Fibroblast of lung (primary cell): ENCODE measurements around the gene RAC2. TPM values are rescaled to one million over a fixed set of nuclear protein-coding genes. Genes with fewer than 3 reads are reported as not detected.

Experiments
- DNase-seq, 2 donors: peaks; one replicate each; pipeline versions ENCODE4 v3.0.0 to v3.0.0-alpha.2; 2010; ENCODE audit warnings: low read depth in 2 of 2
- H2AFZ ChIP-seq: 2 replicates; pipeline ENCODE4 v1.5.1; 2012; ENCODE audit warnings: low read length, control low read depth, inconsistent platforms
- H3K27ac ChIP-seq: 2 replicates; pipeline ENCODE4 v1.5.1; 2011; ENCODE audit warnings: low read length, control low read depth; ENCODE audit not compliant: insufficient read depth
- H3K27me3 ChIP-seq: 2 replicates; pipeline ENCODE4 v1.5.1; 2011; ENCODE audit warnings: mild to moderate bottlenecking, low read length; ENCODE audit not compliant: control insufficient read depth, insufficient read depth
- H3K36me3 ChIP-seq: 2 replicates; pipeline ENCODE4 v1.5.1; 2011; ENCODE audit warnings: low read length; ENCODE audit not compliant: control insufficient read depth, insufficient read depth
- H3K4me1 ChIP-seq: 2 replicates; pipeline ENCODE4 v1.5.1; 2011; ENCODE audit warnings: low read length; ENCODE audit not compliant: control insufficient read depth, insufficient read depth; ENCODE audit errors: extremely low read depth
- H3K4me2 ChIP-seq: 2 replicates; pipeline ENCODE4 v1.5.1; 2011; ENCODE audit warnings: low read length, control low read depth; ENCODE audit not compliant: insufficient read depth; ENCODE audit errors: extremely low read depth
- H3K4me3 ChIP-seq, 4 experiments: fragments of 200-600 bp in 1 of 4; sonication (generic) in 1 of 4; replicated peaks in 1 of 4; 2 replicates each; pipeline ENCODE4 v1.5.1; 2011 to 2016; ENCODE audit warnings: low read length in 4 of 4, low read depth in 3 of 4, mild to moderate bottlenecking in 3 of 4, control low read depth in 2 of 4, inconsistent platforms in 1 of 4, mixed read lengths in 1 of 4; ENCODE audit not compliant: insufficient read depth in 1 of 4; ENCODE audit errors: control extremely low read depth in 1 of 4
- H3K79me2 ChIP-seq: 2 replicates; pipeline ENCODE4 v1.5.1; 2012; ENCODE audit warnings: mild to moderate bottlenecking, low read length, inconsistent platforms; ENCODE audit not compliant: control insufficient read depth, insufficient read depth
- H3K9ac ChIP-seq: 2 replicates; pipeline ENCODE4 v1.5.1; 2011; ENCODE audit warnings: mild to moderate bottlenecking, low read length, control low read depth; ENCODE audit not compliant: insufficient read depth
- H3K9me3 ChIP-seq: 2 replicates; pipeline ENCODE4 v1.5.1; 2012; ENCODE audit warnings: low read depth, low read length; ENCODE audit not compliant: control insufficient read depth, insufficient read depth
- H4K20me1 ChIP-seq: 2 replicates; pipeline ENCODE4 v1.5.1; 2011; ENCODE audit warnings: low read length; ENCODE audit not compliant: control insufficient read depth, insufficient read depth; ENCODE audit errors: extremely low read depth
- CTCF ChIP-seq, 2 donors: IDR thresholded peaks in 1 of 2; conservative IDR thresholded peaks in 1 of 2; 1 replicate in 1 of 2; 2 replicates in 1 of 2; pipeline ENCODE4 v1.5.1; 2011 to 2012; ENCODE audit warnings: low read length in 2 of 2, control low read depth in 1 of 2, inconsistent platforms in 1 of 2, low read depth in 1 of 2, mild to moderate bottlenecking in 1 of 2
- EZH2 ChIP-seq: IDR thresholded peaks from 2 replicates; pipeline ENCODE4 v1.5.1; 2012; ENCODE audit warnings: low read length, control low read depth, mild to moderate bottlenecking; ENCODE audit errors: missing control alignments
- polyA plus RNA-seq, 2 donors: library from polyadenylated mRNA; depleted of rRNA in 1 of 2; stranded (reverse) in 1 of 2; unstranded in 1 of 2; fragments of >200 nt; gene quantifications; 2 replicates each; pipeline ENCODE4 v1.2.1, GENCODE V29; 2011 to 2012; ENCODE audit warnings: missing spikeins in 1 of 2
- total RNA-seq: library from RNA; depleted of rRNA; stranded (reverse); fragments of >200 nt; gene quantifications from 2 replicates; pipeline ENCODE4 v1.2.1, GENCODE V29; 2014

RAC2 gene
- total and polyA plus RNA-seq, 2 donors (not counting 1 experiment from before 2014, with no cell fraction given) = 2.1 to 10.5 TPM

- no peak overlapping the region for H3K4me2 ChIP-seq
- TF ChIP-seq CTCF (conservative IDR thresholded peaks at IDR 0.05 in 1 of 2, IDR thresholded peaks at IDR 0.05 in 1 of 2; ENCODE audit: low read depth in 1 of 2, low read length in 2 of 2) = no peak
- TF ChIP-seq EZH2 = no peak
- H3K9ac ChIP-seq = no peak overlapping the region
- H3K36me3 ChIP-seq = no peaks in the 10 kb centered on the region
- H3K27ac ChIP-seq = no peak overlapping the region
- no peaks in the 10 kb centered on the region for H3K79me2 ChIP-seq
- H3K4me1 ChIP-seq = no peaks in the 10 kb centered on the region
- H2AFZ ChIP-seq = no peak overlapping the region
- H4K20me1 ChIP-seq = no peaks in the 10 kb centered on the region
- H3K9me3 ChIP-seq = no peaks in the 10 kb centered on the region
- H3K4me3 ChIP-seq = no peak overlapping the region
- peaks cover 4% of the 10 kb centered on the region for H3K27me3 ChIP-seq
- no peak for DNase-seq
These were observed 40.8 kb upstream of the RAC2 start for GRCh38 chr22:37284805-37285355.

- H3K4me1 ChIP-seq = no peaks in the 10 kb centered on the region
- no peak overlapping the region for H3K4me3 ChIP-seq
- no peak overlapping the region for H3K27ac ChIP-seq
- no peak overlapping the region for H2AFZ ChIP-seq
- peaks cover 4% of the 10 kb centered on the region for H3K27me3 ChIP-seq
- H3K79me2 ChIP-seq = no peaks in the 10 kb centered on the region
- H3K36me3 ChIP-seq = no peaks in the 10 kb centered on the region
- TF ChIP-seq EZH2 (no peak), CTCF (conservative IDR thresholded peaks at IDR 0.05 in 1 of 2, IDR thresholded peaks at IDR 0.05 in 1 of 2; ENCODE audit: low read depth in 1 of 2, low read length in 2 of 2) (no peak)
- DNase-seq = no peak
- H3K4me2 ChIP-seq = no peak overlapping the region
- no peaks in the 10 kb centered on the region for H4K20me1 ChIP-seq
- no peak overlapping the region for H3K9ac ChIP-seq
- H3K9me3 ChIP-seq = no peaks in the 10 kb centered on the region
These were observed 40.2 kb upstream of the RAC2 start for GRCh38 chr22:37284126-37284804.

GRCh38 chr22:37283393-37283937, 39.4 kb upstream of the RAC2 start:
- Histone ChIP-seq H3K4me1 (no peaks in the 10 kb centered on the region), H3K9me3 (no peaks in the 10 kb centered on the region), H3K79me2 (no peaks in the 10 kb centered on the region), H3K9ac (no peak overlapping the region), H3K36me3 (no peaks in the 10 kb centered on the region), H4K20me1 (no peaks in the 10 kb centered on the region), H3K4me2 (no peak overlapping the region), H3K4me3 (no peak overlapping the region), H3K27me3 (peaks cover under 1% of the 10 kb centered on the region), H2AFZ (no peak overlapping the region), H3K27ac (no peak overlapping the region)
- TF ChIP-seq CTCF (conservative IDR thresholded peaks at IDR 0.05 in 1 of 2, IDR thresholded peaks at IDR 0.05 in 1 of 2; ENCODE audit: low read depth in 1 of 2, low read length in 2 of 2) = peak in 1 of 2 donors; percentile 58
- TF ChIP-seq EZH2 = no peak
- no peak for DNase-seq
